HG02759 (cell line): ENCODE data around the gene BPIFB2.
A peak's percentile ranks its signal among the peaks of the same experiment; 100 is the strongest.
"Not testable (repeated sequence)": the region's sequence is repeated elsewhere in the genome, so short reads cannot be mapped to it uniquely, and the experiment has no call there.

Experiments used
- ATAC-seq: cut with Tn5 transposase; IDR thresholded peaks from one replicate; pipeline ENCODE4 v1.9.1; 2021; ENCODE audit warnings: mild to moderate bottlenecking, moderate library complexity; ENCODE audit not compliant: unreplicated experiment

BPIFB2 gene

GRCh38 chr20:32970115-32970972 lies 37.2 kb upstream of the BPIFB2 start:
- ATAC-seq, result no peak

DNA sequence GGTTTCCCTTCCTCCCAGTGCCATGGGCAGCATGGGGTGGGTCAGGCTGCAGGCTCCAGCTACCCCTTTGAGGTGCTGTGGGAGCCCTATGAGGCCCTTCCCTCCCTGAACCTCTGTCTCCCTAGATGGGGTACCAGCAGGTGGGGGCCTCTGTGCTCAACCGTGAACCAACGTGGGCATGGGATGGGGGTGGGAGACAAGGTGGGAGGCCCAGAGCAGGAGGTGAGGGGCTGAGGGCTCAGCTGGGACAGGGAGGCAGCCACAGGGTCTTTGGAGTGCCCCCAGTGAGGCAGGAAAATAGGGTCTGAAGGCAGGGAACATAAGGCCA lies 36.6 kb upstream of the BPIFB2 start:
- ATAC-seq, result no peak

GRCh38 chr20:32971703-32972161 lies 35.8 kb upstream of the BPIFB2 start:
- peak; percentile 21 for ATAC-seq

DNA sequence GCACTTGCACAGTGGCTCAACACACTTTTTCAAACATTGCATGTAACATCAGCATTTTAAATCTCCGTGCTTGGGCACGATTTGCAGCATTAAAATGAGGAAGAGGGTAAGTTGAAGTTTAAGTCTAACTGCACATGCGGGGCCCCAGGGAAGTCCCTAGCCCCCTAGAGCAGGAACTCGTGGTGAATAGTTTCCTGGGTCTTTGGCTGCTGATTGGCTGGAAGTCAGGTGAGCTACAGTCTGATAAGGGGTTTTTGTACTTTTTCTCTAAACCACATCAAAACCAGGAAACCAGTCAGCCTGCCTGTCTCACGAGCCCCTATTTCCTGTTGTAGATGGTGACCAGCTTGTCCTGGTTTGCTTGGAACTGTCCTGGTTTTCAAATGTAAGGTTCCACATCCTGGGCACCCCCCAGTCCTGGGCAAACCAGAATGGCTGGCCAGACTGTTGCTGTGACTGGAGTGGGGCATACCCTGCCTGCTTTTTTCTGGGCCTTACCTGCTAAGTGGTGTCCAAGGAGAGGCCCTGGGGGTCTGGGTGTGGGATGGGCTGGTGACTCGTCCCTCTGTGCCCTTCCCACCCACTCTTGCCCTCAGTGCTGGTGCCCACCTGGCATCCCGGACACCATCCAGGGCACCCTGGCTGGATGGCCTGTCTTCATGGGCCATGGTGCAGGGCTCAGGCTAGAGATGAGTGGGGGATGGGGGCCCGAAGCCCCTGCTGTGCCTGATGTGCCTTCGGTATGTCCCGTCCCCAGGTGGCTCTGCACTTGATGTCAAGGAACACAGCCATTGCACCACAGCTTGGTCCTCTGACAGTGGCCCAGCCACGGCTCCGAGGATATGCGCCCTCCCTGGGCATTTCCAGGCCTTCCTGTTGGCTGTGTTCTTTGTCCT lies 35.1 kb upstream of the BPIFB2 start:
- ATAC-seq, result peak; percentile 90

GRCh38 chr20:32973077-32973717 lies 34.3 kb upstream of the BPIFB2 start:
- no peak for ATAC-seq

DNA sequence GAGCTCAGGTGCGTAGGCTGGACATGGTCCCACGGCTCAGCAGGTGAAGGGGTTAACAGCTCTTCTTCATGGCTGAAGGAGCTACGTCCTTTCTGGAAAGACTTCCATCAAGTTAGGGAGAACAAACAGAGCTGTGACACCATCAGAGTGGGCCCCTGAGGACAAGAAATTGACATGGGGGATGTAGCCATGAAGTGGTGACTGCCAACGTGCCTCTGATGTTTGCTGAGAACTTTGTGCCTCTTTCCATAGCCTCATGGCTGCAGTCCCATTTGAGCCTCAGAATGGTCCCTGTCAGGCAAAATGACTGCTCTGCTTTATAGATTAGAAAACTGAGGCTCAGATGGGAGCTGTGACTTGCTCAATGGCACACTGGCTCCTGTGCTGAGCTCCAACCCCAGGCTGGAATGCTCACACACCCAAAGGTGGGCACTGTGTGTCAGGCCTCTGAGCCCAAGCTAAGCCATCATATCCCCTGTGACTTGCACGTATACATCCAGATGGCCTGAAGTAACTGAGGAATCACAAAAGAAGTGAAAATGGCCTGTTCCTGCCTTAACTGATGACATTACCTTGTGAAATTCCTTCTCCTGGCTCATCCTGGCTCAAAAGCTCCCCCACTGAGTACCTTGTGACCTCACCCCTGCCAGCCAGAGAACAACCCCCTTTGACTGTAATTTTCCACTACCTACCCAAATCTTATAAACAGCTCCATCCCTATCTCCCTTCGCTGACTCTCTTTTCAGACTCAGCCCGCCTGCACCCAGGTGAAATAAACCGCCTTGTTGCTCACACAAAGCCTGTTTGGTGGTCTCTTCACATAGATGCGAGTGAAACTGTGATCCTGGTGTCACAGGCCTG lies 33.1 kb upstream of the BPIFB2 start:
- not testable (repeated sequence) for ATAC-seq

- not testable (repeated sequence) for ATAC-seq
These were observed 32.4 kb upstream of the BPIFB2 start for GRCh38 chr20:32975121-32975520.

- no peak for ATAC-seq
These were observed 31.5 kb upstream of the BPIFB2 start for GRCh38 chr20:32975698-32976674.

DNA sequence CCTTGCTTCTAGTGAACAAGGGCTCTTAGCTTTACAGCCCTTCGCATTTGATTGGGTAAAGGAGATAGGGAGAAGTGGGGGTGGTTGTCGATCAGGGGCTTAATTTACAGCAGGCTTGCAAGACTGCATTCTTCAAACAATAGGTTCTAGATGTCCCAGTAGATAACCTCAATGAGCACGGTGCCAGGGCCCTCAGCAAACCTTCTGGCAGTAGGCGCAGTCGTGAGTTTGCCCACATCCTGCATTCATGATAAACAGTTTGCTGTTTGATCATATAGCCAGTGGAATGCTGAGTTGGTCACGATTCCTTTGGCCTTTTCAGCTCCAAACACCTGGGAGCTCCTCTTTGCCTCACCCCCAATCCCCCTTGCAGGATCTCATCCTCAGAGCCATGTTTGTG lies 30.8 kb upstream of the BPIFB2 start:
- no peak for ATAC-seq

GRCh38 chr20:32977281-32978008 lies 30.1 kb upstream of the BPIFB2 start:
- no peak for ATAC-seq

DNA sequence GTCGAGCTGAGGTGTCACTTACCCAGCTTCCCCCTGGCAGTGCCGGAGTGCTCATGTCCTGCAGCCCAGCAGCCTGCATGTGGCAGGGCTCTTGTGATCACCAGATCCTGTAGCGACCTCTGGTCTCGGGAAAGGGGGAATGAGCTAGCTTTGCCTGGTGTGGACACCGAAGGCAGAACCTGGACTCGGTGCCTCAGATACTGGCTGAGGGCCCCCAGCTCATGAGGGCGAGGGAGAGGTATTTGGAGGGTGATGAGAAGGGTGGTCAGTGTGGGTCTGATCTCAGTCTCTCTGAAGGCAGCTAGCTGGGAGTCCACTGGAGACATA lies 29.5 kb upstream of the BPIFB2 start:
- no peak for ATAC-seq

DNA sequence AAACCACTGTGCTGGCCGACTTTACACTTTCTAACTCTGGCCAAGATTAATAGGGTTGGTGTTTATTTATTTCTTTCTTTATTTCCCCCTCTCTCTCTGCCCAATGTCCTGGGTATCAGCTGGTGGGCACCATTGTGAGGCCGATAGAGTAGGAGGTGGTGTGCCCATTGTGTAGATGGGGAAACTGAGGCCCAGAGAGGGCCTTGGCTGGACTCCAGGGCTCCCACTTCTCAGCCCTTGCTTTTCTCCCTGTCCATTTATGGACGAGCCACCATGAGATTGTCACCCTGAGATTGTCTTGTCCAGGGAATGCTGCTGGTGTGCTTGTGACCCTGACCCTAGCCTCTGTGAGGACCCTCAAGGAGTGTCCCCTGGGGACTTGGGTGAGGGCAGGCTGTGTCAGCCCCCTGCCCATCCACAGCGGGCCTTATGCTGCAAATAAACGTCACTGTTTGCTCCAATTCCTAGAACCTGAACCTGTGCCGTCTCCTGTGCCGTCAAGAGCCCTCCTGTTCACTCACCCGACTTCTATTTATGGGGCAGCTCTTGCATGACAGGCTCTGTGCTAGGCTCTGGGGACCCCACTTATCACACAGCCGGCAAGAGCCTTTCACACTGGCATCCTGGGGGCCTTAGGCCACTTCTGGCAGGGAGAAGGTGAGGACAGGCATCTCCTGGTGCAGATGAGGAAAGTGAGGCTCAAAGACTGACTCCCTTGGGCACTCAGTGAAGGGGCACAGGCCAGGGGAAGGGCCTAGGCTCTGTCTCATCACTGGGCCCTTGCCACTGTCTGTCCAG lies 28.1 kb upstream of the BPIFB2 start:
- ATAC-seq, result no peak

DNA sequence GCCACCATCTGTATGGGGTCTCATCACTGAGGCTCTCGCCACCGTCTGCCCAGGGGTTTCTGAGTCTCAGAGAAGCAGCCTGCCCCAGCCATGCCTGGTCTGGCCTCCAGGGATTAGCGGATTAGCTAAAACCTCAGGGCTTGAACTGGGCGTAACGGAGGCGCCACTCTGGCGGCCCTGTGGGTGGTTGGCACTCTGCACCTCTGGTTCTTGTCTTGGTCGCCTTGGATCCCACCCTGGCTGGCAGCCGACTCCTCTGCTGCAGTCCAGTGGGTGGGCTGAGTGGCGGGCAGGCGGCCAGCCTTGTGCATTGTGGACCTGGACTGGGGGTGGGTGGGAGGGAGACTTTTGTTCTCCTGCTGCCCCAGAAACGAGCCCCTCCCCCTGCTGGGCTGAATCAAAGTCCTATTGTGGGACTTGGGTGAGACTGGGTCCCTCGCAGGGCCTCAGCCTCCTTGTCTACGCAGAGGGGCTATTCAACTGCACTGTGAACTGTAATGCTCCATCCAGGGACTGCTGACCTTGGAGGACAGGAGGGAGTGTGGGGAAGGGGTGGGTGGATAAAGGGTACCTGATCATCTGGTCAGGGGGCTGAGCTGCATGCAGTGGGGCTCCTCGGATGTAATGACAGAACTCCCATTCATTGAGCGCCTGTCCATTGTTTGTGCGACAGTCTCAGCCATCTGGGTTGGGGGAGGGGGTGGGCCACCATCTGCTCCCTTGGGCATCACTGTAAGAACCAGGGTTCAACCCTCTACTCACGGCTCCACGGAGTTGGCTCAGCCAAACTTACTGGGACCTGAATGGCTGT lies 27.2 kb upstream of the BPIFB2 start:
- ATAC-seq, result no peak

DNA sequence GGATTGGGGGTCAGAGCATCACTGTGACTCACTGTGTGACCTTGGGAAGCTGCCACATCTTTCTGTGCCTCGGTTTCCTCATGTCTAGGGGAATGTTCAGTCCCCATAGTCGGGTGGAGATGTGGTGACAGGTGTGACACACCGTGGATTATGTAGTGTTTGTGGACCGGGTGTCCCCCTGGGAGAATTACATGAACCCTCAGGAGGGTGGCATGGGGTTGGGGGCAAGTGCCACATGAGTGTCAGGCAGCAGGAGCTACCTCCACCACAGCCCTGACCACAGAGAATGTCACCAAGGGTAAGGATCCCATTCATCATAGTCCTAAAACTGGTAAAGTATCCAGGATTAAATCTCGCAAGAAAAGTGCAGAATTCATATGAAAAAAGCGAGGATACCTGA lies 26.5 kb upstream of the BPIFB2 start:
- ATAC-seq, result no peak

- no peak for ATAC-seq
These were observed 24.7 kb upstream of the BPIFB2 start for GRCh38 chr20:32982617-32983458.

DNA sequence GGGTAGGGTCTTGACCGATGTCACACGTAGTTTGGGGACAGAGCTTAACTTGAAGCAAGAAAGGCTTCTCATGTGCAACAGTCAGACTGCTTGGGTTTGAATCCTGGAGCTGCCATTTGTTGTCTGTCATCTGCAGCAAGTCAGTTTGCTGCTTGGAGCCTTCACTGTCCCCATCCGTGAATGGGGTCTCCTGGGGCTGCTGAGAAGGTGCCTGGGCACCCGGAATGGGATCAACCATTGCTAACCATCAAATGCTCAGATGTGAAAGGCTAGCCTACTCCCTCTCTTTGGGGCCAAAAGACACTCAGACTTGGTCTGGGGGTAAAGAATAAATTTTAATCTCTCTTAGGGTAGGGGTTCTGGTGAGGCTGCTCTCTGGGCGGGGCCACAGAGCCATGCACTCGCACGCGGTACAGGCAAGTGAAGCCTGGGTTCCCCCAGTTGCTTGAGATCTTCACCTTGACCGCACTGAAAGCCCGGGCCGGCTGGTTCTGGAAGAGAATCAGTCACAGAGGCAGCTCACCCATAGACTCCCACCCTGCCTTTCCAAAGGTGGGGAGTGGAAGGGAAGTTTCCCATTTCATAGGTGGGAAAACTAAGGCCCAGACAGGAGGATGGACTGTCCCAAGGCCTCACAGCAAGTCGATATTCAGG lies 23.9 kb upstream of the BPIFB2 start:
- no peak for ATAC-seq
